T-helper 9 cell (primary cell): Measurements from ENCODE around the gene RTL10.

Experiments
- DNase-seq: peaks from one replicate; pipeline ENCODE4 v3.0.0-alpha.2; 2020
- total RNA-seq, 2 donors: gene quantifications; one replicate each; lab custom pipeline; 2026; lab: John Stamatoyannopoulos, UW

Gene RTL10
- total RNA-seq, result 26.3 to 42.7 reads per million in 2 donors

GRCh38 chr22:19854778-19855503 is at the start of gene RTL10, which contains the start of gene GNB1L:
TSS of gene RTL10 (minus strand) at chr22:19854874. CDS start at chr22:19852261, 2,613 bp downstream.
TSS of gene GNB1L (minus strand) at chr22:19854874. CDS start at chr22:19821355, 33,519 bp downstream.
- DNase-seq, result peak; percentile 93

DNA sequence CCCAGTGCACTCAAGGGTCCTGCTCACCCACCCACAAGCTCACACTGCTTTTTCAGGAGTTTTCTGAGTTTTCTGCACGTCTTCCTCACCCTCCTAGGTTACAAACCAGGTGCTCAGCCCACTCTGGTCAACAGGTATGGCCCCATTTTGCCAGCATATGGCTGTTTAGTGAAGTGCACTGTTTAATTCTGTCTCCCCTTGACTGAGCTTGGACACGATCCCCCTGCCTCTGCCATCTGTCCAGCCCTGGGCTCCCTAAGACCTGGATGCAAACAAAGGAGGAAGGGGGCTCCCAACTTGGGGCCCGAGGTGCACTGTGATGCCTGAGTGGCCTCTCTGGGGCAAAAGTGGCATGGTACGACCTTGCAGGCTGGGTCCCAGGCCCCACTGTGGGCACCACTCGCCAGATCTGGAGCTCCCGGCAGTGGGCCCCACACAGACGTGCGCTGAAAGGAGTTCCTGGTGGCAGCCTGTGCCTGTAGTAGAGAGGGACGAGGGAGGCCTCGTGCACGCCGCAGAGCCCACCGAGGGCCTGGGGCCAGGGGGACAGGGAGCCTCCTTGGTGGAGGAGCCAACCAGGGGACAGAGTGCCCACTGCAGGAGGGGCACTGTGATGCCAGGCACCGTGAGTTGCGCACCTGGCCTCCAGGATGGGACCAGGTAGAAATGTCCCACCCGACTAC is 49.6 kb upstream of the RTL10 start:
- DNase-seq, result no peak

- no peak for DNase-seq
Observed at GRCh38 chr22:19903513-19903912, 48.8 kb upstream of the RTL10 start.

- no peak for DNase-seq
Observed at GRCh38 chr22:19903031-19903430, 48.4 kb upstream of the RTL10 start.

DNA sequence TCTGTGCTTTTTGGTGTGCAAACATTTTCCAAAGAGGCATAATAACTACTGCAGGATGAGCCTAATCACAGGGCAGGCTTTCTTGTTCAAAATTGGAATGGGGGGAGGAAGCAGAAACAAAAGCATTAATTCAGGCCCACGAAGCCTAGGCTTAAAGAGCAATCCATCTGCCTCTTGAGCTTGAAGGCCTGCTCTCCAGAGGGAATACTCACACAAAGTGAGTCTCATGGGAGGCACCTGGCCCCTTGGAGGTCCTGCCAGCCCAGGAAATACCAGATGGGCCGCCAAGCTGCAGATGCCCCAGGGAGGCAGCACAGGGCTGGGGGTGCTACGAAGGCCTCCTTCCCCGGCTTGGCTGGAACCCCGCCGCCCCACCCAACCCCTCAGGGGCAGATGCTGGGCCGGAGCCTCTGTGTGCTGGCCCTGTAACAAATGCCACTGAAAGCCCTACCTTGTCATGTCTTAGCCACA is 47.6 kb upstream of the RTL10 start:
- DNase-seq, result no peak

GRCh38 chr22:19901577-19902244 is 47.0 kb upstream of the RTL10 start:
- no peak for DNase-seq

DNA sequence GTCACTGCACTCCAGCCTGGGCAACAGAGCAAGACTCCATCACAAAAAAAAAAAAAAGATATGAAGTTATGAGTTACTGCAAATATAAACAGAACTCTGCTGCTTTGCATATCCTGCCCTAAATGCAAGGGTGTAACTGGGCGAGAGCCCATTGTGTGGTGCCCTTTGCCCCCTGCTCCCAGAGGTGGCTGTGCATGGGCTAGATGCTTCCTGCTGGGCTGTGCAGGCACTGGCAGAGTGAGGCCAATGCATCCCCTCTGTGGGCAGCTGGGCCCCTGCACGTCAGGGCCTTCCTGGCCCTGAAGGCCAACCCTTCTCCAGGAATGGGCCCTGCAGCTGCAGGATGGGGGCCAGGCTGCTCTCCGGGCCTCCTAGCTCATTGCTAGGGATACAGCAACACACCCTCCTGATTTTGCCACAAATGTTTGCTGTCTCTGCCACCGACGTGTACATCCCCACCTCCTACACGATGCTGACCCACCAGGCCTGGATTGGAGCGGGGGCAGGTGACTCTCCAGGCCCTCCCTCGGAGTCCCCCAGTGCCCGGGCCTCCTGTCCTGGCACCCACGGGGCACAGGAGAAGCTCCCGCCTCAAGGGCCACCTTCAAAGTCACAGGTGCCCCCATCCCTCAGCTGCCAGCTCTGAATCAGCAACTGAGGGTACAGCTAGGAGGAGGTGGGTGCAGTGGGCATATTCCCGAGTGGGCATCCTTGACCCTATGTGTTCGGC is 46.2 kb upstream of the RTL10 start:
- DNase-seq, result no peak

DNA sequence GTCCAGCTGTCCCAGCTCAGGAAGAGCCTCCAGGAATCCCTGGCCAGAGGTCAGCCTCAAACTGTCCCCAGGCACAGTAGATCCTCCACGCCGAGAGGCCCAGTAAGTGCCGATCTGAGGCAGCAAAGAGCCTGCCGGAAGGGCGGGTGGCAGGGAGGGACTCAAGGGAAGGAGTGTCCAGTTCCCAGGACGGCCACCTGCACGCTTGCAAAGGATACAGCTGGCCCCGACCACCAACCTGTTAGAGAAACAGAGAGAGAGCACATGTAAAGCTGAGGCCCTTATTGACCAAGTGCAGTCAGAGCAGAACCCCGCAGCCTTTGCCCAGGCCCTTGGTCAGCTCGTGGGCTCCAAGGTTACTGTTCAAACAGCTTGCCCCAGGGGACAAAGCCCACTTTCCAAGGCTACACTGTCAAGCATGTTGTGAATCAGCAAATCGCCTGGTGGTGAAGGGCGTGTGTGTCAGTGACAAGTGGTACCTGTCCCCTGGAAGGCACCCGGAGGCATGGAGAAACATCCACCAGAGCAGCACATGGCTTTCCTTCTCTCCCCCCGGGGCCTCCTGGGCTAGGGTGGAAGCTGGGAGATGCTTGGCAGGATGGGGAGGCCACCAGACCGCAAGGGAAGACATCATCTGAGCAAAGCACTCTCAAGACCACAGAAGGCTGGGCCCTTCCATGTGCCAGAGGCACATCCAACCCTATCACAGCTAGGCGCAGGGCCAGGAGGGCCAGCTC is 44.3 kb upstream of the RTL10 start:
- DNase-seq, result no peak

DNA sequence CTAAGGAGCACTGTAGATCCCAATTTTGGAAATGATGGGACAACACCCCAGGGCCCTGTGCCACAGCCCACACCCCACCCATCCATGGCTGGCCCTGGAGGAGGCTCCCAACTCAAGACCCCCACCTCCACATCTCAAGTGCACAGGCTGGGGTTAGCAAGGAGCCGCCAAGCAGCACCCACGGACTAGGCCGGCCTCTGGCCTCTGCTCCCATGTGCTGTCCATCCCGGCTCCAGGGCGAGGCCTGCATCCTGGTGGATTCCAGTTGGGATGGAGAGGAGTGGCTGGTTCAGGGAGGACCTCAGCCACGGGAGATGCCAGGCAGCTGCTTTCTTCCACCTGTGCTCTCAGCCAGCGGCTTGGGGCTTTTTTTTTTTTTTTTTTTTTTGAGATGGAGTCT is 43.5 kb upstream of the RTL10 start:
- DNase-seq, result no peak

GRCh38 chr22:19897726-19898125 is 43.1 kb upstream of the RTL10 start:
- no peak for DNase-seq

- no peak for DNase-seq
Observed at GRCh38 chr22:19896665-19897355, 42.1 kb upstream of the RTL10 start.

- no peak for DNase-seq
Observed at GRCh38 chr22:19895160-19895849, 40.6 kb upstream of the RTL10 start.

GRCh38 chr22:19893363-19893762 is 38.7 kb upstream of the RTL10 start:
- no peak for DNase-seq

DNA sequence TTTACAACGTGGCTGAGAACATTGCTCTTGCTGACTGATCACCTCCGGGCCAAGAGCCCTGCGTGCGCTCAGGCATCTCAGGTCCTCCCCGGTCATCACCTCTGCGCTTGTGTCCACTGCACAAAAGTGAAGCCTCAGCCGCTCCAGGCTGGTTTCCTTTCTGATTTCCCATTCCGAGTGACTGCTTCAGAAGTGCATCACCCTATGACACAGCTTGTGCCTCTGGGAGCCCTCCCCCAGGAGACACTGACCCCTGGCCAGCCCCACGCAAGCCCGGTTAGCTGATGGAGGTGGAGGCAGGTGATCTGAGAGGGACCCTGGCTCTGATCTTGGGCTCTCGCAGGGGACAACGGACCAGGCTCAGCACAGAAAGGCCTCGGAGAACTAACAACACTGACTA is 38.3 kb upstream of the RTL10 start:
- DNase-seq, result no peak

DNA sequence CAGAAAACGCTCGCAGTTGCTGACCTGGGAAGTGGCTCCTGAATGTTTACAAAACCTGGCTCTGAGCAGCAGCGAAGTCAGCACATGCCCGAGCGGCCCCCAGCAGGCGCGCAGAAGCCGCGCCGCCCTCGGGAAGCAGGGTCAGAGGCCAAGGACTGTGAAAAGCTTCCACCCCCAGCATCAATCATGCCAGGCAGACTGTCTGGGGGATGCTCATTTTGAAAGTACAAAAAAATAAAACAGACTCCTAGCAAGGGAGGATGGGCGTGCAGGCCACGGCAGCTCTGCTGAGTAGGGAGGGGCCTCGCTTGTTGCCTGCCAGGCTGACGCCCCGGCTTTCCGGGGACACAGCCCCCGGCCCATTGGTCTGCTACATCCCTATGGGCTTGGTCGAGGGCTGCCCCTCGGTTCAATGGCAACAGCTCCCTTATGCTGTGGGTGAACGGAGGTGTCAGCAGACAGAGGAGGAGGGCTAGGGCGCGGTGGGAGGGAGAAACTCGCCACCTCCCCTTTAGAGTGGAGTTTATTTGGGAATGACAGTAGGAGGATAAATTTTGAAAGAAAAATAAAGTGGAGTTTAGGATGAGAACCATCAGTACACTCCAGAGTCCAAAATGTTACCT is 37.7 kb upstream of the RTL10 start:
- peak; percentile 26 for DNase-seq

- DNase-seq, result peak; percentile 64
Observed at GRCh38 chr22:19891317-19892256, 36.9 kb upstream of the RTL10 start.

GRCh38 chr22:19890502-19891316 is 36.0 kb upstream of the RTL10 start:
- DNase-seq, result no peak

DNA sequence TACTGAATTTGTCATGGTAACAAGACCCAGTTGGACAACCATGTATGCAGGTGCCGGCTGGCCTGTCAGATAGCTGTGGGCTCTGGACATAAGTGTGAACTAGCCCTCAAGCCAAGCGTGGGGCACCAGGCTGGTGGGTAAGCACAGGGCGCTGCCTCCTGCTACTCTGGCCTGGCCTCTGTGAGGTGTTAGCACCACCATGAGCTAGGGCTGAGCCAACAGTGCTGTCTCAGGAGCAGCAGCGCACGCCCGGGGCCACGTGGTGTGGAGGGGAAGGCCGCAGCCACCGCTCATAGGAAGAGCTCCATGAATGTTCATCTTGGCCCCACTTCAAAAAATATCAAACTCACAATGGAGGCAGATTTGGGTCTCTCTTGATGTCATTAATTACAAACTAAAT is 35.3 kb upstream of the RTL10 start:
- no peak for DNase-seq
